HG03432 (cell line): ENCODE data around the gene SSBP3.

Experiments
- ATAC-seq: cut with Tn5 transposase; IDR thresholded peaks from one replicate; pipeline ENCODE4 v1.9.1; 2021; ENCODE audit warnings: mild to moderate bottlenecking, moderate library complexity; ENCODE audit not compliant: unreplicated experiment

SSBP3 gene

GRCh38 chr1:54291276-54292001 is 114.8 kb downstream of the SSBP3 start:
- no peak for ATAC-seq

GRCh38 chr1:54290506-54291184 is 115.5 kb downstream of the SSBP3 start:
- ATAC-seq: no peak

GRCh38 chr1:54289712-54290233 is 116.4 kb downstream of the SSBP3 start:
- no peak for ATAC-seq

- no peak for ATAC-seq
Measured at GRCh38 chr1:54287801-54288211, 118.4 kb downstream of the SSBP3 start.

GRCh38 chr1:54287176-54287650 is 119.0 kb downstream of the SSBP3 start:
- peak; percentile 72 for ATAC-seq

- ATAC-seq: no peak
Measured at GRCh38 chr1:54285815-54286345, 120.3 kb downstream of the SSBP3 start.

GRCh38 chr1:54284781-54285529 is 121.2 kb downstream of the SSBP3 start:
- ATAC-seq: no peak

GRCh38 chr1:54283635-54284385 is 122.4 kb downstream of the SSBP3 start:
- no peak for ATAC-seq

GRCh38 chr1:54282101-54282847 is 123.9 kb downstream of the SSBP3 start:
- no peak for ATAC-seq

- ATAC-seq: no peak
Measured at GRCh38 chr1:54280651-54281050, 125.5 kb downstream of the SSBP3 start.

- ATAC-seq: no peak
Measured at GRCh38 chr1:54279457-54279856, 126.7 kb downstream of the SSBP3 start.

- no peak for ATAC-seq
Measured at GRCh38 chr1:54278941-54279422, 127.2 kb downstream of the SSBP3 start.

GRCh38 chr1:54277451-54278341 is 128.5 kb downstream of the SSBP3 start:
- peak; percentile 40 for ATAC-seq

GRCh38 chr1:54276617-54277450 is 129.4 kb downstream of the SSBP3 start:
- ATAC-seq: no peak

- ATAC-seq: no peak
Measured at GRCh38 chr1:54275349-54275748, 130.8 kb downstream of the SSBP3 start.

GRCh38 chr1:54274881-54275280 is 131.3 kb downstream of the SSBP3 start:
- ATAC-seq: no peak

GRCh38 chr1:54274448-54274847 is 131.7 kb downstream of the SSBP3 start:
- no peak for ATAC-seq

- ATAC-seq: no peak
Measured at GRCh38 chr1:54273795-54274163, 132.4 kb downstream of the SSBP3 start.
